HepG2 (cell line): ENCODE measurements around the gene NCF2. TPM values are rescaled to one million over a fixed set of nuclear protein-coding genes. Genes with fewer than 3 reads are reported as not detected.

Experiments
- ATAC-seq: fragments of 200-7000 bp; cut with Tn5 transposase; 3 replicates; pipeline ENCODE4 v1.9.1; 2020; ENCODE audit warnings: mild to moderate bottlenecking, moderate library complexity
- BruUV-seq: library from RNA; stranded (reverse); fragments of 400-500 nt; replicated peaks from 2 replicates; lab custom pipeline; 2021; lab: Mats Ljungman, UMichigan
- CTCF ChIA-PET: fragments of 300-600 bp; formaldehyde crosslinking; extraction: SDS; loops from one replicate; lab custom pipeline; 2021; ENCODE audit warnings: low total read pairs, inconsistent platforms, low intra/inter-chr PET ratio; lab: Yijun Ruan, JAX
- POLR2A ChIA-PET: fragments of 350-600 bp; sonication (Branson Sonifier 250); formaldehyde crosslinking; loops from one replicate; lab custom pipeline; 2020; ENCODE audit warnings: antibody characterized with exemption, inconsistent platforms; lab: Yijun Ruan, JAX
- DNase-seq: peaks from one replicate; pipeline ENCODE4 v3.0.0-alpha.2; 2015; ENCODE audit warnings: low spot score
- FAIRE-seq: peaks from 3 replicates; lab custom pipeline; 2011; peaks lifted over from hg19 to GRCh38; lab: Jason Lieb, UNC
- H2AFZ ChIP-seq: one replicate; pipeline ENCODE4 v1.6.1; 2011; ENCODE audit warnings: low read length, inconsistent platforms
- H3K27ac ChIP-seq: fragments of 300-600 bp; 3 replicates; pipeline ENCODE4 v1.8.0; 2011; ENCODE audit warnings: mixed run types, mild to moderate bottlenecking, mixed read lengths, low read length, inconsistent platforms; ENCODE audit not compliant: insufficient read depth; ENCODE audit errors: extremely low read length
- H3K27me3 ChIP-seq, 2 experiments: fragments of 200-600 bp in 1 of 2; 2 replicates in 1 of 2; 3 replicates in 1 of 2; pipeline versions ENCODE4 v1.6.0 to v1.8.0; 2011; ENCODE audit warnings: low read length in 2 of 2, mild to moderate bottlenecking in 2 of 2, moderate library complexity in 2 of 2, inconsistent platforms in 1 of 2; ENCODE audit not compliant: insufficient read depth in 2 of 2, control insufficient read depth in 1 of 2
- H3K36me3 ChIP-seq, 2 experiments: fragments of 200-600 bp in 1 of 2; replicated peaks in 1 of 2; 2 replicates in 1 of 2; 3 replicates in 1 of 2; pipeline versions ENCODE4 v1.5.1 to v1.8.0; 2011; ENCODE audit warnings: low read length in 2 of 2, inconsistent platforms in 1 of 2; ENCODE audit not compliant: insufficient read depth in 2 of 2, control insufficient read depth in 1 of 2
- H3K4me1 ChIP-seq: 2 replicates; pipeline ENCODE4 v1.5.1; 2012; ENCODE audit warnings: low read length, inconsistent platforms; ENCODE audit not compliant: insufficient read depth
- H3K4me2 ChIP-seq: 2 replicates; pipeline ENCODE4 v1.6.0; 2011; ENCODE audit warnings: low read depth, low read length, inconsistent platforms
- H3K4me3 ChIP-seq, 3 experiments: fragments of 200-600 bp in 1 of 3; sonication (generic), shearing (Covaris generic) in 1 of 3; replicated peaks in 1 of 3; 2 replicates each; pipeline ENCODE4 v1.5.1; 2011 to 2016; ENCODE audit warnings: low read length in 3 of 3, inconsistent platforms in 2 of 3, low read depth in 2 of 3, mild to moderate bottlenecking in 2 of 3, control low read depth in 1 of 3, mixed read lengths in 1 of 3; ENCODE audit not compliant: insufficient read depth in 1 of 3
- H3K79me2 ChIP-seq: one replicate; pipeline ENCODE4 v1.6.1; 2011; ENCODE audit warnings: low read length, inconsistent platforms; ENCODE audit not compliant: insufficient read depth
- H3K9ac ChIP-seq: 2 replicates; pipeline ENCODE4 v1.6.0; 2011; ENCODE audit warnings: mild to moderate bottlenecking, low read depth, low read length, inconsistent platforms; ENCODE audit not compliant: insufficient read depth
- H3K9me3 ChIP-seq: 2 replicates; pipeline ENCODE4 v1.5.1; 2012; ENCODE audit warnings: mild to moderate bottlenecking, low read length
- H4K20me1 ChIP-seq: 2 replicates; pipeline ENCODE4 v1.6.0; 2011; ENCODE audit warnings: inconsistent platforms, mild to moderate bottlenecking, low read length, moderate library complexity; ENCODE audit not compliant: insufficient read depth
- ATF2 ChIP-seq: sonication (generic); formaldehyde crosslinking; IDR thresholded peaks from 2 replicates; pipeline ENCODE4 v1.4.0; 2020; ENCODE audit warnings: missing genetic modification reagents
- CREB3 ChIP-seq: sonication (generic); formaldehyde crosslinking; IDR thresholded peaks from 2 replicates; pipeline ENCODE4 v1.5.0; 2020; ENCODE audit warnings: missing genetic modification reagents
- CREM ChIP-seq, 2 experiments: sonication (generic) in 1 of 2; formaldehyde crosslinking in 1 of 2; IDR thresholded peaks; 2 replicates each; pipeline versions ENCODE4 v1.4.0 to v1.6.1; 2016 to 2020; ENCODE audit warnings: antibody characterized with exemption in 1 of 2, mild to moderate bottlenecking in 1 of 2, missing genetic modification reagents in 1 of 2
- FOXK1 ChIP-seq: sonication (generic); formaldehyde crosslinking; IDR thresholded peaks from 2 replicates; pipeline ENCODE4 v1.4.0; 2020; ENCODE audit warnings: low read depth, missing genetic modification reagents, borderline replicate concordance
- GATA4 ChIP-seq: sonication (generic); IDR thresholded peaks from 2 replicates; pipeline ENCODE4 v1.6.1; 2016; ENCODE audit warnings: antibody characterized with exemption, low read depth, borderline replicate concordance
- KDM1A ChIP-seq: IDR thresholded peaks from 2 replicates; pipeline ENCODE4 v1.6.1; 2016; ENCODE audit warnings: missing compliant biosample characterization
- MBNL3 ChIP-seq: fragments of 250-450 bp; sonication (Bioruptor Pico); conservative IDR thresholded peaks from 2 replicates; pipeline ENCODE4 v1.8.0; 2022; ENCODE audit warnings: mild to moderate bottlenecking, inconsistent platforms
- NCOA5 ChIP-seq: sonication (generic); formaldehyde crosslinking; IDR thresholded peaks from 2 replicates; pipeline ENCODE4 v1.4.0; 2020; ENCODE audit warnings: missing genetic modification reagents
- NR2F6 ChIP-seq, 2 experiments: IDR thresholded peaks; 2 replicates each; pipeline ENCODE4 v1.6.1; 2016; ENCODE audit warnings: antibody characterized with exemption in 1 of 2, mild to moderate bottlenecking in 1 of 2
- PLSCR1 ChIP-seq: sonication (generic); formaldehyde crosslinking; IDR thresholded peaks from 2 replicates; pipeline ENCODE4 v1.5.0; 2020; ENCODE audit warnings: missing genetic modification reagents, mild to moderate bottlenecking, borderline replicate concordance
- PTBP1 ChIP-seq: fragments of 200-400 bp; formaldehyde crosslinking; IDR thresholded peaks from 2 replicates; pipeline ENCODE4 v1.6.1; 2018; ENCODE audit warnings: low read length, low read depth; ENCODE audit not compliant: poor library complexity, severe bottlenecking
- RFXANK ChIP-seq: IDR thresholded peaks from 2 replicates; pipeline ENCODE4 v1.6.1; 2016
- SPEN ChIP-seq: sonication (generic); formaldehyde crosslinking; IDR thresholded peaks from 2 replicates; pipeline ENCODE4 v1.5.1; 2020; ENCODE audit warnings: low read depth, mild to moderate bottlenecking, missing genetic modification reagents
- SUZ12 ChIP-seq: fragments of 150-350 bp; IDR thresholded peaks from 2 replicates; pipeline ENCODE4 v1.6.1; 2014; ENCODE audit warnings: low read depth, low read length
- ZBTB2 ChIP-seq: sonication (generic); formaldehyde crosslinking; IDR thresholded peaks from 2 replicates; pipeline ENCODE4 v1.8.0; 2022; ENCODE audit warnings: low read depth, missing genetic modification reagents
- ZBTB39 ChIP-seq: sonication (generic); formaldehyde crosslinking; IDR thresholded peaks from 2 replicates; pipeline ENCODE4 v1.5.0; 2020; ENCODE audit warnings: missing genetic modification reagents
- ZNF326 ChIP-seq: sonication (generic); formaldehyde crosslinking; IDR thresholded peaks from 2 replicates; pipeline ENCODE4 v1.4.0; 2020; ENCODE audit warnings: missing genetic modification reagents, borderline replicate concordance
- ZNF367 ChIP-seq: sonication (generic); formaldehyde crosslinking; IDR thresholded peaks from 2 replicates; pipeline ENCODE4 v1.4.0; 2020; ENCODE audit warnings: missing genetic modification reagents, borderline replicate concordance
- WGBS: methylation state at CpG from one replicate; pipeline ENCODE4 v1.1.6; 2017; ENCODE audit warnings: low lambda C conversion rate; 5-methylcytosine and 5-hydroxymethylcytosine counted together
- in situ Hi-C: cut with HindIII; loops from 2 replicates; pipeline ENCODE4 v1.10.0; 2017; ENCODE audit warnings: low pct_unique_long_range_greater_than_20kb; ENCODE audit not compliant: extremely low pct_ligation_motif_present
- intact Hi-C: fragments of 100-400 bp; cut with micrococcal nuclease; formaldehyde crosslinking; loops from one replicate; pipeline ENCODE4 v1.10.0; 2022; ENCODE audit not compliant: unreplicated experiment
- polyA plus RNA-seq, 8 experiments: library from polyadenylated mRNA; depleted of rRNA in 3 of 8; stranded (reverse) in 7 of 8; unstranded in 1 of 8; fragments of >200 nt; fragmentation: Illumina TruSeq in 4 of 8; extraction: Trizol in 4 of 8; gene quantifications; 2 replicates each; pipeline versions ENCODE4 v1.2.1 to v1.2.3, GENCODE V29; 2011 to 2016; ENCODE audit warnings: low read depth in 4 of 8, missing spikeins in 1 of 8, mixed read lengths in 1 of 8; ENCODE audit not compliant: insufficient read depth in 1 of 8
- total RNA-seq, 5 experiments: library from RNA; depleted of rRNA; stranded (reverse); fragments of >200 nt; fragmentation: Illumina TruSeq; extraction: Trizol; gene quantifications; 2 replicates each; pipeline ENCODE4 v1.2.3, GENCODE V29; 2016; ENCODE audit warnings: low read depth in 1 of 5

NCF2 gene
- total and polyA plus RNA-seq, 2 of the 13 experiments (the other 11 are each of a cell fraction or from before 2014, with no cell fraction given) = 0.18 to 0.46 TPM

GRCh38 chr1:183597656-183598347 lies 7.5 kb upstream of the NCF2 start:
- intact Hi-C loops (no loop called here), in situ Hi-C loops (no loop called here)
- FAIRE-seq = no peak
- peaks cover 0 to 26% of the 10 kb centered on the region in 2 experiments; a peak in 3 of 5 replicates for H3K27me3 ChIP-seq
- no peaks in the 10 kb centered on the region for H3K79me2 ChIP-seq
- WGBS = 38% methylated on average over 5 of the region's 5 CpGs
- H3K36me3 ChIP-seq = no peaks in the 10 kb centered on the region
- H3K27ac ChIP-seq = no peak overlapping the region
- no peaks in the 10 kb centered on the region for H4K20me1 ChIP-seq
- no peak overlapping the region for H3K9ac ChIP-seq
- H2AFZ ChIP-seq = no peak overlapping the region
- no TSS peak for BruUV-seq
- POLR2A ChIA-PET = no interaction called here
- CTCF ChIA-PET = no interaction called here
- H3K4me3 ChIP-seq = no peak overlapping the region
- H3K4me1 ChIP-seq = peaks cover 5% of the 10 kb centered on the region
- no peak overlapping the region for H3K4me2 ChIP-seq
- no peak for ATAC-seq
- no peak for DNase-seq
- H3K9me3 ChIP-seq = no peaks in the 10 kb centered on the region
- TF ChIP-seq SPEN (CRISPR knock-in tag) (no peak), PLSCR1 (CRISPR knock-in tag) (no peak), ATF2 (CRISPR knock-in tag) (no peak), FOXK1 (CRISPR knock-in tag) (no peak), RFXANK (CRISPR knock-in tag) (no peak), ZNF367 (no peak), KDM1A (CRISPR knock-in tag) (no peak), SUZ12 (no peak), GATA4 (no peak), ZBTB39 (CRISPR knock-in tag) (no peak), PTBP1 (no peak), CREM (IDR thresholded peaks at IDR 0.05) (no peak), CREM (CRISPR knock-in tag; IDR thresholded peaks at IDR 0.05) (no peak), NR2F6 (IDR thresholded peaks at IDR 0.05) (no peak), NR2F6 (CRISPR knock-in tag; IDR thresholded peaks at IDR 0.05) (no peak), MBNL3 (CRISPR knock-in tag) (no peak), NCOA5 (CRISPR knock-in tag) (no peak), ZNF326 (no peak), CREB3 (CRISPR knock-in tag) (no peak), ZBTB2 (CRISPR knock-in tag) (no peak)
